ENCODE measurements around the gene PTS. TPM values are rescaled to one million over a fixed set of nuclear protein-coding genes. Genes with fewer than 3 reads are reported as not detected.
A peak's percentile ranks its signal among the peaks of the same experiment; 100 is the strongest.

The PTS gene
- polyA plus RNA-seq, 3 donors from 2014 or later: 14.5 to 34.1 (median 25.4) TPM

GRCh38 chr11:112226831-112227401 is 688 bp downstream of the PTS start:
- H3K36me3 Mint-ChIP-seq: peaks cover 5 to 17% (median 16%) of the 10 kb centered on the region in 3 donors

GRCh38 chr11:112227471-112227870 is 1.2 kb downstream of the PTS start:
- peaks cover 3 to 7% (median 5%) of the 10 kb centered on the region in 3 donors for H3K27me3 Mint-ChIP-seq (ENCODE audit: low read depth in 3 of 3)
- H3K27ac Mint-ChIP-seq: peak overlapping the region; percentile 92 to 99 (median 98)
- DNase-seq: no peak
- H3K4me1 Mint-ChIP-seq: peaks cover 20 to 26% of the 10 kb centered on the region in 2 donors
- H3K9me3 Mint-ChIP-seq: no peaks in the 10 kb centered on the region
- peak overlapping the region; percentile 90 to 97 (median 96) for H3K4me3 Mint-ChIP-seq
- H3K36me3 Mint-ChIP-seq: peaks cover 5 to 17% (median 16%) of the 10 kb centered on the region in 3 donors

More at GRCh38 chr11:112226831-112227401, 688 bp downstream of the PTS start:
- no peak for DNase-seq
- H3K9me3 Mint-ChIP-seq: no peaks in the 10 kb centered on the region
- peak overlapping the region; percentile 92 to 99 (median 98) for H3K27ac Mint-ChIP-seq
- H3K27me3 Mint-ChIP-seq (ENCODE audit: low read depth in 3 of 3): peaks cover 3 to 7% (median 5%) of the 10 kb centered on the region in 3 donors
- peak overlapping the region; percentile 90 to 97 (median 96) for H3K4me3 Mint-ChIP-seq
- H3K4me1 Mint-ChIP-seq: peaks cover 20 to 26% of the 10 kb centered on the region in 2 donors

- H3K27ac Mint-ChIP-seq: peak overlapping the region in 2 of 6 donors; percentile 4 to 66
- no peak for DNase-seq
- peaks cover 5 to 21% (median 16%) of the 10 kb centered on the region in 3 donors for H3K36me3 Mint-ChIP-seq
These were observed 2.5 kb downstream of the PTS start for GRCh38 chr11:112228706-112229105.

GRCh38 chr11:112229159-112229558 is 2.9 kb downstream of the PTS start:
- Mint-ChIP-seq H3K36me3 (peaks cover 5 to 23% (median 16%) of the 10 kb centered on the region in 3 donors), H3K27me3 (ENCODE audit: low read depth in 3 of 3) (peaks cover 3 to 7% (median 5%) of the 10 kb centered on the region in 3 donors), H3K27ac (peak overlapping the region in 1 of 6 donors; percentile 66), H3K9me3 (no peaks in the 10 kb centered on the region), H3K4me1 (peaks cover 20 to 26% of the 10 kb centered on the region in 2 donors), H3K4me3 (no peak overlapping the region)
- no peak for DNase-seq

More at GRCh38 chr11:112228706-112229105, 2.5 kb downstream of the PTS start:
- H3K4me1 Mint-ChIP-seq: peaks cover 20 to 26% of the 10 kb centered on the region in 2 donors
- no peak overlapping the region for H3K4me3 Mint-ChIP-seq
- H3K27me3 Mint-ChIP-seq (ENCODE audit: low read depth in 3 of 3): peaks cover 3 to 7% (median 5%) of the 10 kb centered on the region in 3 donors
- no peaks in the 10 kb centered on the region for H3K9me3 Mint-ChIP-seq

- Mint-ChIP-seq H3K4me3 (no peak overlapping the region), H3K27ac (peak overlapping the region in 1 of 6 donors; percentile 35), H3K27me3 (ENCODE audit: low read depth in 3 of 3) (peaks cover 3 to 7% (median 5%) of the 10 kb centered on the region in 3 donors), H3K4me1 (peaks cover 20 to 26% of the 10 kb centered on the region in 2 donors), H3K36me3 (peaks cover 5 to 28% (median 21%) of the 10 kb centered on the region in 3 donors), H3K9me3 (no peaks in the 10 kb centered on the region)
- no peak for DNase-seq
These were observed 3.7 kb downstream of the PTS start for GRCh38 chr11:112229746-112230433.

- H3K9me3 Mint-ChIP-seq: no peaks in the 10 kb centered on the region
- no peak overlapping the region for H3K27ac Mint-ChIP-seq
- peaks cover 12 to 22% of the 10 kb centered on the region in 2 donors for H3K4me1 Mint-ChIP-seq
- H3K36me3 Mint-ChIP-seq: peaks cover 20 to 44% (median 37%) of the 10 kb centered on the region in 3 donors
- H3K4me3 Mint-ChIP-seq: no peak overlapping the region
- peaks cover 0 to 1% (median 0%) of the 10 kb centered on the region in 3 donors for H3K27me3 Mint-ChIP-seq (ENCODE audit: low read depth in 3 of 3)
- DNase-seq: no peak
These were observed 5.7 kb downstream of the PTS start for GRCh38 chr11:112231952-112232351.

- Mint-ChIP-seq H3K27me3 (ENCODE audit: low read depth in 3 of 3) (peaks cover 0 to 1% (median 0%) of the 10 kb centered on the region in 3 donors), H3K9me3 (no peaks in the 10 kb centered on the region), H3K27ac (peak overlapping the region in 1 of 6 donors; percentile 12), H3K36me3 (peaks cover 29 to 61% (median 37%) of the 10 kb centered on the region in 3 donors), H3K4me3 (no peak overlapping the region), H3K4me1 (no peaks in the 10 kb centered on the region)
- no peak for DNase-seq
These were observed 9.6 kb downstream of the PTS start for GRCh38 chr11:112235750-112236390.

- DNase-seq: no peak
- peaks cover 0 to 1% (median 0%) of the 10 kb centered on the region in 3 donors for H3K27me3 Mint-ChIP-seq (ENCODE audit: low read depth in 3 of 3)
- H3K27ac Mint-ChIP-seq: no peak overlapping the region
- H3K9me3 Mint-ChIP-seq: no peaks in the 10 kb centered on the region
- H3K36me3 Mint-ChIP-seq: peaks cover 29 to 65% (median 47%) of the 10 kb centered on the region in 3 donors
- H3K4me1 Mint-ChIP-seq: no peaks in the 10 kb centered on the region
- no peak overlapping the region for H3K4me3 Mint-ChIP-seq
These were observed 11.2 kb downstream of the PTS start for GRCh38 chr11:112237451-112237850.

- Mint-ChIP-seq H3K27me3 (ENCODE audit: low read depth in 3 of 3) (peaks cover 0 to 1% (median 0%) of the 10 kb centered on the region in 3 donors), H3K36me3 (peaks cover 33 to 68% (median 53%) of the 10 kb centered on the region in 3 donors), H3K4me3 (no peak overlapping the region), H3K27ac (no peak overlapping the region), H3K4me1 (no peaks in the 10 kb centered on the region), H3K9me3 (no peaks in the 10 kb centered on the region)
- DNase-seq: no peak
These were observed 11.8 kb downstream of the PTS start for GRCh38 chr11:112238041-112238440.

- Mint-ChIP-seq H3K9me3 (peaks cover 0 to 4% (median under 1%) of the 10 kb centered on the region in 6 donors), H3K27me3 (ENCODE audit: low read depth in 3 of 3) (peaks cover 0 to 4% (median 0%) of the 10 kb centered on the region in 3 donors), H3K4me3 (no peak overlapping the region), H3K36me3 (peaks cover 31 to 58% (median 48%) of the 10 kb centered on the region in 3 donors), H3K27ac (no peak overlapping the region), H3K4me1 (no peaks in the 10 kb centered on the region)
- no peak for DNase-seq
These were observed 15.3 kb downstream of the PTS start for GRCh38 chr11:112241486-112241885.

GRCh38 chr11:112247201-112247600 is 21.0 kb downstream of the PTS start:
- Mint-ChIP-seq H3K4me3 (no peak overlapping the region), H3K9me3 (peaks cover 0 to 4% (median under 1%) of the 10 kb centered on the region in 6 donors), H3K4me1 (no peaks in the 10 kb centered on the region), H3K27ac (no peak overlapping the region), H3K36me3 (peaks cover 12 to 19% (median 16%) of the 10 kb centered on the region in 3 donors), H3K27me3 (ENCODE audit: low read depth in 3 of 3) (peaks cover 0 to 4% (median 0%) of the 10 kb centered on the region in 3 donors)
- DNase-seq: no peak

GRCh38 chr11:112248201-112248600 is 22.0 kb downstream of the PTS start:
- Mint-ChIP-seq H3K27me3 (ENCODE audit: low read depth in 3 of 3) (peaks cover 0 to 4% (median 0%) of the 10 kb centered on the region in 3 donors), H3K27ac (no peak overlapping the region), H3K4me1 (no peaks in the 10 kb centered on the region), H3K9me3 (peaks cover 0 to 4% (median under 1%) of the 10 kb centered on the region in 6 donors), H3K4me3 (no peak overlapping the region), H3K36me3 (peaks cover 8 to 11% (median 10%) of the 10 kb centered on the region in 3 donors)
- no peak for DNase-seq

- Mint-ChIP-seq H3K27ac (no peak overlapping the region), H3K36me3 (peaks cover 0 to 4% (median 0%) of the 10 kb centered on the region in 3 donors), H3K4me1 (no peaks in the 10 kb centered on the region), H3K27me3 (ENCODE audit: low read depth in 3 of 3) (no peaks in the 10 kb centered on the region), H3K4me3 (no peak overlapping the region), H3K9me3 (peaks cover 0 to 4% (median 0%) of the 10 kb centered on the region in 6 donors)
- no peak for DNase-seq
These were observed 23.8 kb downstream of the PTS start for GRCh38 chr11:112249871-112250610.

Measured in immature natural killer cell (primary cell).